GM19238 (cell line): ENCODE results near the gene KCNIP1.

Source experiments
- DNase-seq: peaks from one replicate; pipeline ENCODE4 v3.0.0; 2011; ENCODE audit warnings: low spot score; ENCODE audit not compliant: insufficient read length

KCNIP1 gene

GRCh38 chr5:170503990-170504596 lies at the start of gene KCNIP1:
Gene KCNIP1, plus strand, starts transcription at chr5:170504020.
- no peak for DNase-seq

GRCh38 chr5:170463426-170463825 lies 40.4 kb upstream of the KCNIP1 start:
- DNase-seq = no peak

- DNase-seq = no peak
Measured at GRCh38 chr5:170464280-170465127, 39.3 kb upstream of the KCNIP1 start.

- DNase-seq = no peak
Measured at GRCh38 chr5:170466553-170466952, 37.3 kb upstream of the KCNIP1 start.

- no peak for DNase-seq
Measured at GRCh38 chr5:170466988-170467707, 36.7 kb upstream of the KCNIP1 start.

- no peak for DNase-seq
Measured at GRCh38 chr5:170468633-170469285, 35.1 kb upstream of the KCNIP1 start.

GRCh38 chr5:170469414-170469813 lies 34.4 kb upstream of the KCNIP1 start:
- no peak for DNase-seq

- DNase-seq = no peak
Measured at GRCh38 chr5:170470275-170470674, 33.5 kb upstream of the KCNIP1 start.

- no peak for DNase-seq
Measured at GRCh38 chr5:170470808-170471404, 32.9 kb upstream of the KCNIP1 start.

GRCh38 chr5:170471551-170472178 lies 32.2 kb upstream of the KCNIP1 start:
- no peak for DNase-seq

GRCh38 chr5:170473642-170474041 lies 30.2 kb upstream of the KCNIP1 start:
- no peak for DNase-seq

- DNase-seq = no peak
Measured at GRCh38 chr5:170474489-170475274, 29.1 kb upstream of the KCNIP1 start.

GRCh38 chr5:170475294-170476000 lies 28.4 kb upstream of the KCNIP1 start:
- no peak for DNase-seq

- DNase-seq = no peak
Measured at GRCh38 chr5:170476704-170477103, 27.1 kb upstream of the KCNIP1 start.

- DNase-seq = no peak
Measured at GRCh38 chr5:170477906-170478305, 25.9 kb upstream of the KCNIP1 start.

- DNase-seq = no peak
Measured at GRCh38 chr5:170478306-170478705, 25.5 kb upstream of the KCNIP1 start.

GRCh38 chr5:170479484-170479883 lies 24.3 kb upstream of the KCNIP1 start:
- no peak for DNase-seq

- DNase-seq = no peak
Measured at GRCh38 chr5:170480260-170480659, 23.6 kb upstream of the KCNIP1 start.

- DNase-seq = no peak
Measured at GRCh38 chr5:170481849-170482248, 22.0 kb upstream of the KCNIP1 start.
